Esophagus squamous epithelium (tissue), 4 donors: ENCODE data around the gene CPED1.

Source experiments
- CTCF ChIP-seq, 6 experiments: fragments of 450-650 bp in 4 of 6; fragments of 200-600 bp in 2 of 6; sonication (generic) in 2 of 6; IDR thresholded peaks; one replicate each; pipeline ENCODE4 v1.5.1; 2016 to 2019; ENCODE audit warnings: antibody characterized with exemption in 6 of 6, mild to moderate bottlenecking in 4 of 6, moderate library complexity in 4 of 6
- POLR2A ChIP-seq, 4 donors: fragments of 450-650 bp; IDR thresholded peaks; one replicate each; pipeline ENCODE4 v1.6.1; 2017; ENCODE audit warnings: antibody characterized with exemption in 4 of 4, mild to moderate bottlenecking in 4 of 4, moderate library complexity in 3 of 4

DNA sequence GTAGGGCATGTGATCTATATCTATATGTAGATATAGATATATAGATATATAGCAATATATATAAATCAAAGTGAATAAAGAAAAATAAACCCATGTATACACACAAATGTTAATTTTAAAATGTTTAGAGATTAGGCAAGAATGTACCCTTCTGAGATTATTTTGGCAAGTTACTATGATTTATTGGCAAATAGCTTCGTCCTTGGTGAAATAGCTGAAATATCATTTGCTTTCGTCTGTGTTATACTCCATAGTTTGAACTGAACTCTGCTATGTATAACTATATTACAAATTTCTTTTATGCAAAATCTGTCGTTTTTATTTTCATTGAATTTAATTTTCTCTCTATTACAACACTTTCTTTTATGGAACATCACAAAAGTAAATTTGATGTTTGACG, 57.5 kb downstream of the CPED1 start:
- TF ChIP-seq CTCF (IDR thresholded peaks at IDR 0.05): no peak
- TF ChIP-seq POLR2A (IDR thresholded peaks at IDR 0.05): no peak
